ENCODE results near the gene LLCFC1.

- TF ChIP-seq CTCF (IDR thresholded peaks at IDR 0.05) (no peak), POLR2A (IDR thresholded peaks at IDR 0.05) (no peak), POLR2AphosphoS5 (IDR thresholded peaks at IDR 0.05) (no peak)
These were observed 41.6 kb upstream of the LLCFC1 start for GRCh38 chr7:142897691-142898090.

Measured in sigmoid colon (tissue), 4 donors.